ENCODE data around the gene EPHA6. TPM values are rescaled to one million over a fixed set of nuclear protein-coding genes. Genes with fewer than 3 reads are reported as not detected.
A peak's percentile ranks its signal among the peaks of the same experiment; 100 is the strongest.

Gene EPHA6
- total RNA-seq, 1 experiment from 2014 or later = 0.61 TPM

GRCh38 chr3:97359977-97360376, 545.6 kb downstream of the EPHA6 start:
- TF ChIP-seq CTCF (conservative IDR thresholded peaks at IDR 0.05) = no peak
- Mint-ChIP-seq H3K27ac (peak overlapping the region in 2 of 3 experiments; percentile 39 to 52; a peak in 3 of 7 replicates), H3K36me3 (ENCODE audit: insufficient read depth in 1 of 3, low read depth in 3 of 3) (no peaks in the 10 kb centered on the region; a peak in 1 of 7 replicates), H3K27me3 (ENCODE audit: low read depth) (no peaks in the 10 kb centered on the region), H3K4me3 (no peak overlapping the region), H3K4me1 (peaks cover 19 to 21% of the 10 kb centered on the region in 2 experiments), H3K9me3 (no peaks in the 10 kb centered on the region)
- Histone ChIP-seq H3K27me3 (ENCODE audit: insufficient read depth, low read length) (no peaks in the 10 kb centered on the region), H4K5ac (ENCODE audit: insufficient read length, low read depth, low read length) (no peak overlapping the region), H2BK12ac (ENCODE audit: insufficient read length, low read depth, low read length) (no peak overlapping the region), H3K9ac (ENCODE audit: extremely low read depth, insufficient read length, low read length) (no peak overlapping the region), H3K23ac (ENCODE audit: insufficient read length, low read depth, low read length) (no peak overlapping the region), H3K27ac (ENCODE audit: insufficient read length, low read depth, low read length) (no peak overlapping the region), H2BK120ac (ENCODE audit: low read depth, low read length, poor library complexity, severe bottlenecking) (no peak overlapping the region), H4K91ac (ENCODE audit: insufficient read length, low read depth, low read length) (no peak overlapping the region), H3K18ac (ENCODE audit: insufficient read length, low read depth, low read length) (no peak overlapping the region), H3K4ac (ENCODE audit: low read depth, low read length) (no peak overlapping the region), H3K79me1 (ENCODE audit: insufficient read depth, low read depth, low read length, poor library complexity, severe bottlenecking) (no peaks in the 10 kb centered on the region), H3K9me3 (ENCODE audit: control insufficient read depth, low read depth, low read length) (no peaks in the 10 kb centered on the region), H2BK20ac (ENCODE audit: low read depth, low read length, poor library complexity, severe bottlenecking) (no peak overlapping the region), H3K23me2 (ENCODE audit: insufficient read length, low read depth, low read length, poor library complexity, severe bottlenecking) (no peaks in the 10 kb centered on the region), H3T11ph (ENCODE audit: low read length) (no peak overlapping the region), H2AK5ac (ENCODE audit: insufficient read length, low read length) (no peak overlapping the region), H2AFZ (ENCODE audit: low read length) (no peak overlapping the region), H3K4me1 (ENCODE audit: insufficient read depth, low read length) (peaks cover 2% of the 10 kb centered on the region; the same call in 1 of the 2 replicates), H4K20me1 (ENCODE audit: control insufficient read depth, insufficient read depth, insufficient read length) (no peaks in the 10 kb centered on the region), H3K79me2 (ENCODE audit: insufficient read depth, low read length) (no peaks in the 10 kb centered on the region), H2BK15ac (ENCODE audit: low read depth, low read length) (no peak overlapping the region), H3K4me2 (ENCODE audit: insufficient read depth, insufficient read length, low read length) (no peak overlapping the region), H2BK5ac (ENCODE audit: insufficient read length, low read length) (no peak overlapping the region), H3K14ac (ENCODE audit: insufficient read depth, low read length) (no peak overlapping the region), H3K56ac (ENCODE audit: insufficient read length, low read depth, low read length) (no peak overlapping the region), H4K8ac (replicated peaks; ENCODE audit: insufficient read length, low read depth, low read length) (no peak overlapping the region)
- DNase-seq = no peak
- WGBS (ENCODE audit: extremely low coverage, insufficient read length, low lambda C conversion rate) = no CpG with 5 or more reads among the region's 2 CpGs
